Measurements from ENCODE around the gene CLC. TPM values are rescaled to one million over a fixed set of nuclear protein-coding genes. Genes with fewer than 3 reads are reported as not detected.
"Not testable (repeated sequence)": the region's sequence is repeated elsewhere in the genome, so short reads cannot be mapped to it uniquely, and the experiment has no call there.

CLC gene
- total RNA-seq, 1 experiment from 2014 or later, result not detected

DNA sequence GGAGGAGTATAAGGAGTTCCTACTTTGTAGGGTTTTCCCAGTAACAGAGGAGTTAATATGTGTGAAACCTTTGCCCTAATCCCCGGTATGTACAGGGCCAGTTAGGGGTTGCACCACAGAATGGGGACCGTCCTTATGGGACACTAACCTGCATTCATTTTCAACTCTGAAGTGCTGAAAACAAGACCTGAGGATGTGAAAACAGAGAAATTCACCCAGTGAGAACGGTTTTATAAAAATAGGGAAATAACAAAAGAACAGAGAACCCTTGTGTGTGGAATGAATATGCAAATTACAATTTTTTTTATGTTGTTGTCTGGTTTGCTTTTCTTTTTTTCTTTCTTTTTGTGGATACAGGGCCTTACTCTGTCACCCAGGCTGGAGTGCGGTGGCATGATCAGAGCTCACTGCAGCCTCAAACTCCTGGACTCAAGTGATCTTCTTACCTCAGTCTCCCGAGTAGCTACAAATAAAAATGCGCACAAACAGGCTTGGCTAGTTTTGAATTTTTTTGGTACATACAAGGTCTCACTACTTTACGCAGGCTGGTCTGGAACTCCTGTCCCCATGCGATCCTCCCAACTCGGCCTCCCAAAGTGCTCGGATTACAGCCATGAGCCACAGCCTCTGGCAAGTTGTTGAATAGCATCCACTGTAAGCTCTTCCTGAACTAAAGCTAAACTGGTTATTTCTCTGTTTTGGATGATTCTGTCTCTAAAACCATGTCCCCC is 10.6 kb downstream of the CLC start:
- H3K4me1 Mint-ChIP-seq (ENCODE audit: low read depth, unreplicated experiment), result no peaks in the 10 kb centered on the region
- TF ChIP-seq, protein P1, sequence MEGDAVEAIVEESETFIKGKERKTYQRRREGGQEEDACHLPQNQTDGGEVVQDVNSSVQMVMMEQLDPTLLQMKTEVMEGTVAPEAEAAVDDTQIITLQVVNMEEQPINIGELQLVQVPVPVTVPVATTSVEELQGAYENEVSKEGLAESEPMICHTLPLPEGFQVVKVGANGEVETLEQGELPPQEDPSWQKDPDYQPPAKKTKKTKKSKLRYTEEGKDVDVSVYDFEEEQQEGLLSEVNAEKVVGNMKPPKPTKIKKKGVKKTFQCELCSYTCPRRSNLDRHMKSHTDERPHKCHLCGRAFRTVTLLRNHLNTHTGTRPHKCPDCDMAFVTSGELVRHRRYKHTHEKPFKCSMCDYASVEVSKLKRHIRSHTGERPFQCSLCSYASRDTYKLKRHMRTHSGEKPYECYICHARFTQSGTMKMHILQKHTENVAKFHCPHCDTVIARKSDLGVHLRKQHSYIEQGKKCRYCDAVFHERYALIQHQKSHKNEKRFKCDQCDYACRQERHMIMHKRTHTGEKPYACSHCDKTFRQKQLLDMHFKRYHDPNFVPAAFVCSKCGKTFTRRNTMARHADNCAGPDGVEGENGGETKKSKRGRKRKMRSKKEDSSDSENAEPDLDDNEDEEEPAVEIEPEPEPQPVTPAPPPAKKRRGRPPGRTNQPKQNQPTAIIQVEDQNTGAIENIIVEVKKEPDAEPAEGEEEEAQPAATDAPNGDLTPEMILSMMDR (IDR thresholded peaks at IDR 0.05; ENCODE audit: unreplicated experiment), result no peak
- peaks cover 94% of the 10 kb centered on the region for H3K27me3 Mint-ChIP-seq (ENCODE audit: unreplicated experiment)
- DNase-seq, result no peak
- no peak overlapping the region for H3K27ac Mint-ChIP-seq (ENCODE audit: unreplicated experiment)
- H3K36me3 Mint-ChIP-seq (ENCODE audit: insufficient read depth, unreplicated experiment), result no peaks in the 10 kb centered on the region
- CTCF ChIA-PET, result no interaction called here
- BruUV-seq (replicated peaks), result no TSS peak
- intact Hi-C loops (cut with micrococcal nuclease; ENCODE audit: unreplicated experiment), result no loop called here
- H3K4me3 Mint-ChIP-seq (ENCODE audit: low read depth, unreplicated experiment), result no peak overlapping the region
- no peaks in the 10 kb centered on the region for H3K9me3 Mint-ChIP-seq (ENCODE audit: low read depth, unreplicated experiment)

DNA sequence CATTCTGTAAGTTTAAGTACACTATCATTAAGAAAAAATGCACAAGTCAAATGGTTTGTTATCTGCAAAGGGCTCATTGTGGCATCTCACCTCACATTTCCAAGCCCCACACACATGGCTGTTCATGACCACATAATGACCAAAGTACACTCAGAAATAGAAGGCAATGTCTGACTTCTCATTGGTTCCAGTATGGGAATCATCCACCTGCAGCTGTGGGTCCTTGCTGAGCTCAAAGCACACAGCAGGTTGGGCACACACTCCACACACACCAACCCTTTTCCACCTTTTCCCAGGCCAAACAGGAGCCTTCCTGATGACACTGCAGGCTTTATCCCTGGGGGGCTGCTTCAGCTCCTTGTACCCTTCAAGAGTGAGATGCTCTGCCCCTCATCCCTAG is 11.8 kb downstream of the CLC start:
- no peak overlapping the region for H3K4me3 Mint-ChIP-seq (ENCODE audit: low read depth, unreplicated experiment)
- intact Hi-C loops (cut with micrococcal nuclease; ENCODE audit: unreplicated experiment), result no loop called here
- H3K36me3 Mint-ChIP-seq (ENCODE audit: insufficient read depth, unreplicated experiment), result no peaks in the 10 kb centered on the region
- peaks cover 100% of the 10 kb centered on the region for H3K27me3 Mint-ChIP-seq (ENCODE audit: unreplicated experiment)
- H3K9me3 Mint-ChIP-seq (ENCODE audit: low read depth, unreplicated experiment), result no peaks in the 10 kb centered on the region
- no peak overlapping the region for H3K27ac Mint-ChIP-seq (ENCODE audit: unreplicated experiment)
- no peaks in the 10 kb centered on the region for H3K4me1 Mint-ChIP-seq (ENCODE audit: low read depth, unreplicated experiment)
- BruUV-seq (replicated peaks), result no TSS peak
- no peak for DNase-seq
- CTCF ChIA-PET, result no interaction called here
- TF ChIP-seq, protein P1 (IDR thresholded peaks at IDR 0.05; ENCODE audit: unreplicated experiment), result no peak

DNA sequence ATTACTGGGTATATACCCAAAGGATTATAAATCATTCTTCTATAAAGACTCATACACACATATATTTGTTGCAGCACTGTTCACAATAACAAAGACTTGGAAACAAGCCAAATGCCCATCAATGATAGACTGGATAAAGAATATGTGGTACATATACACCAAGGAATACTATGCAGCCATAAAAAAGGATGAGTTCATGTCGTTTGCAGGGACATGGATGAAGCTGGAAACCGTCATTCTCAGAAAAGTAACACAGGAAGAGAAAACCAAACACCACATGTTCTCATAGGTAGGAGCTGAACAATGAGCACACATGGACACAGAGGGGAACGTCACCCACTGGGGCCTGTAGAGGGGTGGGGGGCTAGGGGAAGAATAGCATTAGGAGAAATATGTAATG is 17.7 kb downstream of the CLC start:
- H3K9me3 Mint-ChIP-seq (ENCODE audit: low read depth, unreplicated experiment); DNase-seq; BruUV-seq (replicated peaks); CTCF ChIA-PET; H3K27ac Mint-ChIP-seq (ENCODE audit: unreplicated experiment); H3K36me3 Mint-ChIP-seq (ENCODE audit: insufficient read depth, unreplicated experiment); H3K4me3 Mint-ChIP-seq (ENCODE audit: low read depth, unreplicated experiment); H3K4me1 Mint-ChIP-seq (ENCODE audit: low read depth, unreplicated experiment); intact Hi-C loops (cut with micrococcal nuclease; ENCODE audit: unreplicated experiment): not testable (repeated sequence)
- peaks cover 100% of the 10 kb centered on the region for H3K27me3 Mint-ChIP-seq (ENCODE audit: unreplicated experiment)

DNA sequence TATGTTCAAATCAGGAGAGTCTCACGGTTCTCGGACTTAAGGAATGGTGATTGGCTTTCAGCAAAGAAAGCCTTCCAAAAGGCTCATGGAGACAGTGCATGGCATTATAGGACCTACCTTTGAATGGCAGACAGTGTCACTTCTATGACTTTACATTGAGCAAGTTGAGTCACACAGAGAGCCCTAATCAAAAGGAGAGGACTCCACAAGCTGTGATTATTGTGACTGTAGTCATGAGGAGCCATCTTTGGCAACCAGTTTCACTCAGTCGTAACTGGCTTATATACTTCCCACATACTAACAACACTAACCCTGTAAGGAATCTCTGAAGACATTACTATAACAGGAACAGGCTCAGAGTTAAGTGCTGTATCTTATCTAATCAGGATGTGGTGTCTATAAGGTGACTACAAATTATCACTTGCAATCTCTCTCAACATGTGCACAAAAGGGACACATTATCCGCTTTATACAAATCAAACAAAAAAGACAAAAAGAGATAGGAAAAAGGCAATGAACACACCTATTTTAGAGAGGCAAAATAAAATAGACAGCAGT is 27.4 kb downstream of the CLC start:
- intact Hi-C loops (cut with micrococcal nuclease; ENCODE audit: unreplicated experiment), result no loop called here
- Mint-ChIP-seq H3K27me3 (ENCODE audit: unreplicated experiment) (peaks cover 95% of the 10 kb centered on the region), H3K36me3 (ENCODE audit: insufficient read depth, unreplicated experiment) (no peaks in the 10 kb centered on the region), H3K4me3 (ENCODE audit: low read depth, unreplicated experiment) (no peak overlapping the region), H3K27ac (ENCODE audit: unreplicated experiment) (no peak overlapping the region), H3K4me1 (ENCODE audit: low read depth, unreplicated experiment) (no peaks in the 10 kb centered on the region), H3K9me3 (ENCODE audit: low read depth, unreplicated experiment) (no peaks in the 10 kb centered on the region)
- CTCF ChIA-PET, result no interaction called here
- BruUV-seq (replicated peaks), result no TSS peak
- TF ChIP-seq, protein P1 (IDR thresholded peaks at IDR 0.05; ENCODE audit: unreplicated experiment), result no peak
- no peak for DNase-seq

All from Calu3 (cell line).